K562 (cell line): ENCODE measurements around the gene WDR81. TPM values are rescaled to one million over a fixed set of nuclear protein-coding genes. Genes with fewer than 3 reads are reported as not detected.
A peak's percentile ranks its signal among the peaks of the same experiment; 100 is the strongest.

Experiments used
- ARID1B ChIP-seq: fragments of 450-650 bp; IDR thresholded peaks from 2 replicates; pipeline ENCODE4 v1.6.1; 2016; ENCODE audit warnings: antibody characterized with exemption, mild to moderate bottlenecking, inconsistent platforms
- ATF7 ChIP-seq: fragments of 450-650 bp; IDR thresholded peaks from 2 replicates; pipeline ENCODE4 v1.7.1; 2014; ENCODE audit warnings: mild to moderate bottlenecking, moderate library complexity
- CHD2 ChIP-seq: IDR thresholded peaks from 2 replicates; pipeline ENCODE4 v1.6.1; 2011; ENCODE audit warnings: low read depth, low read length
- E2F4 ChIP-seq: sonication (generic); formaldehyde crosslinking; IDR thresholded peaks from 2 replicates; pipeline ENCODE4 v1.8.0; 2022; ENCODE audit warnings: mild to moderate bottlenecking, low read depth, missing genetic modification reagents
- ELF1 ChIP-seq: fragments of 200-800 bp; sonication (Bioruptor generic); IDR thresholded peaks from 2 replicates; pipeline ENCODE4 v1.6.1; 2016; ENCODE audit warnings: missing genetic modification characterization, missing compliant biosample characterization
- GMEB1 ChIP-seq: fragments of 250-450 bp; sonication (Bioruptor Pico); IDR thresholded peaks from 2 replicates; pipeline ENCODE4 v1.4.0; 2020; ENCODE audit warnings: mild to moderate bottlenecking
- HNRNPL ChIP-seq: fragments of 200-400 bp; formaldehyde crosslinking; IDR thresholded peaks from 2 replicates; pipeline ENCODE4 v1.6.1; 2017; ENCODE audit warnings: low read depth, mild to moderate bottlenecking, low read length
- JUN ChIP-seq, 2 experiments: sonication (generic) in 1 of 2; formaldehyde crosslinking in 1 of 2; IDR thresholded peaks; 2 replicates each; pipeline versions ENCODE4 v1.6.1 to v1.8.0; 2012 to 2022; ENCODE audit warnings: borderline replicate concordance in 2 of 2, mild to moderate bottlenecking in 2 of 2, improper control_type of control experiment in 1 of 2, low read depth in 1 of 2, low read length in 1 of 2, missing genetic modification reagents in 1 of 2
- L3MBTL2 ChIP-seq: fragments of 450-650 bp; IDR thresholded peaks from 2 replicates; pipeline ENCODE4 v1.6.1; 2016; ENCODE audit warnings: mild to moderate bottlenecking, moderate library complexity
- MEIS2 ChIP-seq: fragments of 450-650 bp; IDR thresholded peaks from 2 replicates; pipeline ENCODE4 v1.6.1; 2014; ENCODE audit warnings: mild to moderate bottlenecking; ENCODE audit not compliant: partially characterized antibody
- NFXL1 ChIP-seq: fragments of 450-650 bp; formaldehyde crosslinking; IDR thresholded peaks from 2 replicates; pipeline ENCODE4 v1.4.0; 2021; ENCODE audit warnings: mild to moderate bottlenecking
- NRF1 ChIP-seq, 2 experiments: fragments of 450-650 bp; IDR thresholded peaks in 1 of 2; conservative IDR thresholded peaks in 1 of 2; 2 replicates each; pipeline ENCODE4 v1.6.1; 2014; ENCODE audit warnings: mild to moderate bottlenecking in 2 of 2
- OTX1 ChIP-seq: fragments of 450-650 bp; formaldehyde crosslinking; IDR thresholded peaks from 2 replicates; pipeline ENCODE4 v1.4.0; 2022; ENCODE audit warnings: mild to moderate bottlenecking
- SMAD1 ChIP-seq: fragments of 150-350 bp; IDR thresholded peaks from 2 replicates; pipeline ENCODE4 v1.6.1; 2014; ENCODE audit warnings: low read length, low read depth; ENCODE audit not compliant: partially characterized antibody
- SP2 ChIP-seq: IDR thresholded peaks from 2 replicates; pipeline ENCODE4 v1.6.1; 2011; ENCODE audit warnings: mild to moderate bottlenecking, low read depth, low read length, moderate library complexity; ENCODE audit not compliant: poor library complexity, severe bottlenecking; ENCODE audit errors: extremely low read depth
- TAF9B ChIP-seq: fragments of 450-650 bp; IDR thresholded peaks from 2 replicates; pipeline ENCODE4 v1.6.1; 2018; ENCODE audit warnings: mild to moderate bottlenecking; ENCODE audit not compliant: partially characterized antibody
- TBL1XR1 ChIP-seq, 2 experiments: IDR thresholded peaks; 2 replicates each; pipeline ENCODE4 v1.6.1; 2012; ENCODE audit warnings: improper control_type of control experiment in 2 of 2, low read length in 2 of 2, mild to moderate bottlenecking in 1 of 2
- ZFX ChIP-seq: sonication (generic); formaldehyde crosslinking; IDR thresholded peaks from 2 replicates; pipeline ENCODE4 v1.8.0; 2022; ENCODE audit warnings: mild to moderate bottlenecking, missing genetic modification reagents, moderate library complexity
- ZNF184 ChIP-seq: sonication (generic); formaldehyde crosslinking; IDR thresholded peaks from 2 replicates; pipeline ENCODE4 v1.5.0; 2020; ENCODE audit warnings: missing genetic modification reagents
- ZNF324 ChIP-seq: fragments of 250-450 bp; sonication (Bioruptor Pico); IDR thresholded peaks from 2 replicates; pipeline ENCODE4 v1.4.0; 2020; ENCODE audit warnings: mild to moderate bottlenecking
- ZNF431 ChIP-seq: sonication (generic); formaldehyde crosslinking; IDR thresholded peaks from 2 replicates; pipeline ENCODE4 v1.8.0; 2022; ENCODE audit warnings: mild to moderate bottlenecking, missing genetic modification reagents
- polyA plus RNA-seq, 8 experiments: library from polyadenylated mRNA; depleted of rRNA in 4 of 8; stranded (reverse) in 5 of 8; unstranded in 3 of 8; fragments of >200 nt; fragmentation: Nextera tagmentation in 2 of 8; fragmentation: Illumina TruSeq in 1 of 8; extraction: Ambion mirVana in 2 of 8; extraction: Trizol in 1 of 8; gene quantifications; 2 replicates each; pipeline versions ENCODE4 v1.2.1 to v1.2.3, GENCODE V29; 2011 to 2014; ENCODE audit warnings: inconsistent platforms in 1 of 8, missing spikeins in 1 of 8
- total RNA-seq, 7 experiments: library from RNA; depleted of rRNA in 6 of 7; stranded (reverse); fragments of >200 nt in 6 of 7; fragmentation: Illumina TruSeq in 2 of 7; extraction: Trizol in 2 of 7; gene quantifications; 2 replicates each; pipeline versions ENCODE4 v1.2.1 to v1.2.3, GENCODE V29; 2011 to 2021; ENCODE audit warnings: low replicate concordance in 1 of 7
- TF ChIP-seq, protein P1 (sequence below): fragments of 250-450 bp; sonication (Bioruptor Pico); IDR thresholded peaks from 2 replicates; pipeline ENCODE4 v1.4.0; 2020
- TF ChIP-seq, protein P2 (sequence below): fragments of 450-650 bp; formaldehyde crosslinking; IDR thresholded peaks from 2 replicates; pipeline ENCODE4 v1.4.0; 2020; ENCODE audit warnings: mild to moderate bottlenecking, moderate library complexity

The WDR81 gene
- total and polyA plus RNA-seq, 9 of the 15 experiments (the other 6 are each of a cell fraction or from before 2014, with no cell fraction given) = 0.01 to 17.1 (median 3.3) TPM

GRCh38 chr17:1716076-1716911, 8.2 kb upstream of the WDR81 start (continued):
- TF ChIP-seq, protein P1, sequence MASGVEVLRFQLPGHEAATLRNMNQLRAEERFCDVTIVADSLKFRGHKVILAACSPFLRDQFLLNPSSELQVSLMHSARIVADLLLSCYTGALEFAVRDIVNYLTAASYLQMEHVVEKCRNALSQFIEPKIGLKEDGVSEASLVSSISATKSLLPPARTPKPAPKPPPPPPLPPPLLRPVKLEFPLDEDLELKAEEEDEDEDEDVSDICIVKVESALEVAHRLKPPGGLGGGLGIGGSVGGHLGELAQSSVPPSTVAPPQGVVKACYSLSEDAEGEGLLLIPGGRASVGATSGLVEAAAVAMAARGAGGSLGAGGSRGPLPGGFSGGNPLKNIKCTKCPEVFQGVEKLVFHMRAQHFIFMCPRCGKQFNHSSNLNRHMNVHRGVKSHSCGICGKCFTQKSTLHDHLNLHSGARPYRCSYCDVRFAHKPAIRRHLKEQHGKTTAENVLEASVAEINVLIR (CRISPR knock-in tag) = peak; percentile 85
- no peak for TF ChIP-seq ZNF431
- no peak for TF ChIP-seq ELF1 (tag)
- TF ChIP-seq OTX1 (CRISPR knock-in tag) = no peak
- 0 out of 2 replicates have a peak, but pooled peaks have one; percentile 25 for TF ChIP-seq HNRNPL
- no peak for TF ChIP-seq ZFX (CRISPR knock-in tag)
- TF ChIP-seq SMAD1 = peak; percentile 62
- no peak for TF ChIP-seq NFXL1 (CRISPR knock-in tag)
- TF ChIP-seq CHD2 = peak; percentile 82; the same call in 1 of the 2 replicates
- TF ChIP-seq JUN (IDR thresholded peaks at IDR 0.05; ENCODE audit: borderline replicate concordance, low read depth, low read length) = peak; percentile 53; the same call in 1 of the 2 replicates
- TF ChIP-seq JUN (CRISPR knock-in tag; IDR thresholded peaks at IDR 0.05; ENCODE audit: borderline replicate concordance) = no peak
- TF ChIP-seq NRF1 (conservative IDR thresholded peaks at IDR 0.05 in 1 of 2, IDR thresholded peaks at IDR 0.05 in 1 of 2) = peak; percentile 81 to 86
- TF ChIP-seq, protein P2, sequence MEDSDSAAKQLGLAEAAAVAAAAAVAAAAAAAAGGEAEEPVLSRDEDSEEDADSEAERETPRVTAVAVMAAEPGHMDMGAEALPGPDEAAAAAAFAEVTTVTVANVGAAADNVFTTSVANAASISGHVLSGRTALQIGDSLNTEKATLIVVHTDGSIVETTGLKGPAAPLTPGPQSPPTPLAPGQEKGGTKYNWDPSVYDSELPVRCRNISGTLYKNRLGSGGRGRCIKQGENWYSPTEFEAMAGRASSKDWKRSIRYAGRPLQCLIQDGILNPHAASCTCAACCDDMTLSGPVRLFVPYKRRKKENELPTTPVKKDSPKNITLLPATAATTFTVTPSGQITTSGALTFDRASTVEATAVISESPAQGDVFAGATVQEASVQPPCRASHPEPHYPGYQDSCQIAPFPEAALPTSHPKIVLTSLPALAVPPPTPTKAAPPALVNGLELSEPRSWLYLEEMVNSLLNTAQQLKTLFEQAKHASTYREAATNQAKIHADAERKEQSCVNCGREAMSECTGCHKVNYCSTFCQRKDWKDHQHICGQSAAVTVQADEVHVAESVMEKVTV (CRISPR knock-in tag) = no peak
- peak; percentile 89 for TF ChIP-seq ATF7
- TF ChIP-seq GMEB1 = peak; percentile 92
- TF ChIP-seq ZNF324 (CRISPR knock-in tag) = no peak
- no peak for TF ChIP-seq E2F4 (CRISPR knock-in tag)
- peak; percentile 82 for TF ChIP-seq TAF9B
- no peak for TF ChIP-seq ZNF184 (CRISPR knock-in tag)
- TF ChIP-seq ARID1B = no peak
- TF ChIP-seq MEIS2 = peak; percentile 21
- TF ChIP-seq L3MBTL2 = peak; percentile 55
- TF ChIP-seq SP2 = peak; percentile 77
- TF ChIP-seq TBL1XR1 (IDR thresholded peaks at IDR 0.05; ENCODE audit: low read length in 2 of 2) = peak in 1 of 2 experiments; percentile 49; a peak in 1 of 4 replicates
